Activated CD4-positive, alpha-beta T cell treated with anti-CD3 and anti-CD28 coated beads for 36 hours (primary cell): ENCODE measurements around the gene GPR50. TPM values are rescaled to one million over a fixed set of nuclear protein-coding genes. Genes with fewer than 3 reads are reported as not detected.

Source experiments
- ATAC-seq: fragments of 200-7000 bp; cut with Tn5 transposase; one replicate; pipeline ENCODE4 v1.10.0; 2021; ENCODE audit warnings: mild to moderate bottlenecking, moderate library complexity
- CTCF ChIA-PET: fragments of 350-600 bp; sonication (Branson Sonifier 250); formaldehyde crosslinking; loops from one replicate; lab custom pipeline; 2021; ENCODE audit warnings: antibody characterized with exemption; lab: Charles Lee
- POLR2A ChIA-PET: fragments of 350-600 bp; sonication (Branson Sonifier 250); formaldehyde crosslinking; loops from one replicate; lab custom pipeline; 2021; ENCODE audit warnings: antibody characterized with exemption, inconsistent platforms; lab: Charles Lee
- DNase-seq: peaks from one replicate; pipeline ENCODE4 v3.0.0-alpha.2; 2020
- H3K27ac Mint-ChIP-seq: one replicate; pipeline ENCODE4 v1.8.0; 2021; ENCODE audit warnings: mixed read lengths
- H3K27me3 Mint-ChIP-seq: one replicate; pipeline ENCODE4 v1.8.0; 2021; ENCODE audit warnings: mixed read lengths
- H3K36me3 Mint-ChIP-seq: one replicate; pipeline ENCODE4 v1.8.0; 2021; ENCODE audit warnings: low read depth, mixed read lengths
- H3K4me1 Mint-ChIP-seq: one replicate; pipeline ENCODE4 v1.8.0; 2021; ENCODE audit warnings: mixed read lengths
- H3K4me3 Mint-ChIP-seq: one replicate; pipeline ENCODE4 v1.8.0; 2021; ENCODE audit warnings: mild to moderate bottlenecking, moderate library complexity, mixed read lengths
- H3K9me3 Mint-ChIP-seq: one replicate; pipeline ENCODE4 v1.8.0; 2021; ENCODE audit warnings: low read depth, mixed read lengths
- intact Hi-C, 2 experiments: fragments of 100-400 bp; cut with DNase I in 1 of 2; cut with micrococcal nuclease in 1 of 2; formaldehyde crosslinking; loops; one replicate each; pipeline versions ENCODE4 v1.14.2 to v1.15.1; 2022 to 2024; cut with DNase I, micrococcal nuclease
- total RNA-seq, 2 experiments: library from RNA; stranded (reverse); gene quantifications; one replicate each; pipeline ENCODE4 v1.2.3, GENCODE V29; 2021

The GPR50 gene
- not detected for total RNA-seq

DNA sequence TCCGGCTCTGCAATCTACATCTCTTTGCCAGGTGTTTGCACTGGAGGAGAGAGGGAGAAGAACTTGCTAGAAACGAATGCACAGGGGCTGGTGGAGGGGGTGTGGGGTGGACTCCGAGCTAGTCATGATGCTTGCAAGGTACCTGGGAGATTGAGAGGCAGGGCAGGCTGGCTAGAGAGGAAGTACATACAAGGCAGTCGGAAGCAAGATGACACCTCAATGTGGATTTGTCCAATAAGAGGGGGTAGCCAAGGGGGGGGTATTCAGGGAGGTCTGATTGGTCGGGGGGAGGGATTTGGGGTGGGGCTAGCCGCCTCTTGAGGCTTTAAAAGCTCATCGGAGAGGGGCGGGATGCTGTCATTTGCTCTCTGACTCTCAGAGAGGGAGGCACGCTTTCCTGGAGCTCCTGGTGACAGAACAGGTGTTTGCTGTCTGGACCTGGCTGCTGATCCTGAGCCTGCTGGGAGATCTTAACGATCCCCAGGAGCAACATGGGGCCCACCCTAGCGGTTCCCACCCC, at the start of gene GPR50:
TSS of gene GPR50 (plus strand) at position 354 of the 520 bp plus-strand sequence. CDS start at position 492, 138 bp downstream.
- no peak for DNase-seq
- Mint-ChIP-seq H3K36me3 (no peaks in the 10 kb centered on the region), H3K27me3 (peaks cover 44% of the 10 kb centered on the region), H3K4me3 (no peak within 1 kb of the TSS), H3K9me3 (no peaks in the 10 kb centered on the region), H3K27ac (no peak within 1 kb of the TSS), H3K4me1 (peaks cover 9% of the 10 kb centered on the region)
- ChIA-PET CTCF (no interaction called here), POLR2A (no interaction called here)
- no peak for ATAC-seq
- intact Hi-C loops: no loop called here

DNA sequence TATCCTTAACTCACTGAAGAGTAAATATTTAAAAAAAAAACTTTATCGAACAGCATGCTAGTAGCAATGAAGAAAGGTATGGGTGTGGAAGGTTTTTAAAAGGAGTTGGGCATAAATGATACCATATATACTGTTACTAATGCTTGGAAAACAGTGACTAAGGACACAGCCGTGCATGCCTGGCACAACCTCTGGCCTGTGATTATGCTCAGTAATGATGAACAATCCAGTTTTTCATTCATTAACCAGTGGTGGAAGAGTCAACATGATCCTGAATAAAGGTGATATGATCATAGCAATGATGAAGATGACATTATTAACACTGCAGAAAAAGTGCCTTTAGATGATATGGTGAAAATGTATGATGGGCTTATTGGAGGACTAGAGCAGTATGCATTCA, 43.9 kb upstream of the GPR50 start:
- ATAC-seq: no peak
- Mint-ChIP-seq H3K36me3 (no peaks in the 10 kb centered on the region), H3K27ac (no peak overlapping the region), H3K4me3 (no peak overlapping the region), H3K9me3 (no peaks in the 10 kb centered on the region), H3K4me1 (no peaks in the 10 kb centered on the region), H3K27me3 (no peaks in the 10 kb centered on the region)
- POLR2A ChIA-PET: no interaction called here
- no peak for DNase-seq
- CTCF ChIA-PET: no interaction called here
- intact Hi-C loops: no loop called here

DNA sequence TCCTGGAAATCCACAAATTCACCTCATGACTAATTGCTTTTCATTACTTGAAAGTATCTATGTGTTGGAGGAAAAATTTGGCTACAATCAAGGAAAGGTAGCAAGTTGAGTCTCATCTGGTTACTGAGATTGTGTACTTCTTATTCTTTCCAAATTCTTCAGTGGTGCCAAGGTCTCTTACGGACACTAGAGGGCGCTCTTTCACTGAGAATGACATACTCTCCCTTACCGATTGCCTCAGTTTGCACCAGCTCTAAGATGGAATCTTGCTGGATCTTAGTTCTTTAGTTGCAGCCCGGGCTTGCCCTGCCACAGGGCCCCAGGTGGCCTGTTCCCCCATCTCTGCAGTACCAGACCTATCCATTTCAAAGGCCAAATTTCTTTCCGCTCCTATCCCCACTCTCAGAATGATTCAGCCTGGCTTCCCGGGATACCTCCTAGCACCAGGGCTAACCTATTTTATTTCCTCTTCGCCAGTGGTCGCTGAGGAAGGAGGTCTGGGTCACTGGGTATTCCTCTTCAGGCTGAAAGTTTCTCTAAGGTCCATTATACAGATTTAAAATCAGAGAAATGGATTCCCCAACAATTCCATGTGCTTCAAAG, 24.6 kb upstream of the GPR50 start:
- Mint-ChIP-seq H3K27me3 (peaks cover 12% of the 10 kb centered on the region), H3K4me1 (no peaks in the 10 kb centered on the region), H3K36me3 (no peaks in the 10 kb centered on the region), H3K4me3 (no peak overlapping the region), H3K27ac (no peak overlapping the region), H3K9me3 (no peaks in the 10 kb centered on the region)
- intact Hi-C loops: loop anchor here (1.0 to 10.0 kb wide), 6 partner anchors 209 to 1483 kb away; partner anchors contain the start of gene GABRQ (in 1 of the 2)
- ChIA-PET CTCF (interaction anchor here (0.6 to 1.7 kb wide), 8 partner anchors 15 to 556 kb away, joined by 3 to 6 read pairs (median 4); no protein-coding TSS in a partner anchor), POLR2A (no interaction called here)
- ATAC-seq (peak; percentile 53), DNase-seq (peak; percentile 38)

DNA sequence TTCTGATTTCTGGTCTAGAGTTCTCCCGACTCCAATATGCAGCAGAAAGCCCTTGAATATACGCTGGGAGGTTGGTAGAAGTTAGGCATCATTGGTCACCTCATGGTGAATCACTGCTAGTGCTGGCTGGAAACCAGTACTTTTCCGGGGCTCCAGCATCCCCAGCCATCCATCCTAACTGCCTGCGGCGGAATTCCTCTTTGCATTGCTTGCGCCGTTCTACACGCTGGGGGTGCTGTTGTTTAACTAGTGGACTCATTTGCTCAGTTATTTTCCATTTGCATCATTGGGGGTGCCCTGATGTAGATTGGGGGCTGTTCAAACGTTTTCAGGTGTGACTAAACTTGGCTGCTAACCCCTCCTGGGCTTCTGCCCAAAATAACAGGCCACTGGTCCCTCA, 23.3 kb upstream of the GPR50 start:
- no peaks in the 10 kb centered on the region for H3K9me3 Mint-ChIP-seq
- H3K36me3 Mint-ChIP-seq: no peaks in the 10 kb centered on the region
- H3K27ac Mint-ChIP-seq: no peak overlapping the region
- POLR2A ChIA-PET: no interaction called here
- DNase-seq (no peak), ATAC-seq (no peak)
- CTCF ChIA-PET: no interaction called here
- H3K4me3 Mint-ChIP-seq: no peak overlapping the region
- intact Hi-C loops: loop anchor here (5.0 to 10.0 kb wide), 3 partner anchors 209 to 1482 kb away; partner anchors contain the start of gene GABRQ (in 1 of the 2)
- H3K4me1 Mint-ChIP-seq: no peaks in the 10 kb centered on the region
- H3K27me3 Mint-ChIP-seq: peaks cover 11% of the 10 kb centered on the region

DNA sequence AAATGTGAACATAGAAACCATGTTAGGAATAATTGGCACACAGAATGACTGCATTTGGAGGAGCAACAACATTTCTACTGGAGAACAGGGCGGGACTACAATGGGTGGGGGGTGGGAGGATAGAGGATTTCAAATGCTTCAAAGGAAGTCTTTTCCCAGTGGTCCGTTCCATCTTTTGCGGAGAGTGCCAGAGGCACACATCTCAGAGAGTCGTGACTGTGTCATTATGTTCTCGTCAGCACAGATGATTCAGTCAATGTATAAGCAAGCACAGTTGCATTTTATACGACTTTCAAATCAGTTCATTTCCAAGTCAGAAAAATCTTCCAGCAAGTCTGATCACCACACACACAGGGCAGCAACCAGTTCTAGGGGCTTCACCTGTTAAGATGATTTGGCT, 22.7 kb upstream of the GPR50 start:
- intact Hi-C loops: loop anchor here (5.0 to 10.0 kb wide), 3 partner anchors 209 to 1481 kb away; partner anchors contain the start of gene GABRQ (in 1 of the 2)
- no peak for ATAC-seq
- H3K4me1 Mint-ChIP-seq: no peaks in the 10 kb centered on the region
- CTCF ChIA-PET: no interaction called here
- no peak overlapping the region for H3K4me3 Mint-ChIP-seq
- no peaks in the 10 kb centered on the region for H3K9me3 Mint-ChIP-seq
- POLR2A ChIA-PET: no interaction called here
- peaks cover 11% of the 10 kb centered on the region for H3K27me3 Mint-ChIP-seq
- no peaks in the 10 kb centered on the region for H3K36me3 Mint-ChIP-seq
- H3K27ac Mint-ChIP-seq: no peak overlapping the region
- no peak for DNase-seq

DNA sequence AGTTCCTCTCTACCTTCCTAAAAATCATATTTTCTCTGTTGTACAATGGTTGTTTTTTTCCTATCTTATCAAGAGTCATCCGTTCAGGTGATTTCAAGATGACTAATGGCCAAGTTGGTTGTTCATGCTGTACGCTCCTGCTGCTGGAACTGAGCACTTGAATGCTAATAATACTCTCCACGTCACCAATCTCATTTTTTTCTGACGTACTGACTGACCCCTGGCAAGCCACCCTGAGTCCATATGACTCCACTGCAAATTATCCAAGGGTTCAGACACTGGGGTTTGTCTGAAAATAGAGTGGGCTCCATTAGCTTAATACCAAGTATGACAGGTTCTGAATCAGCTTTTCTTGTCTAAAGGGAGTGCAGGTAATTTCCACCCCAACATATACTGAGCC, 21.1 kb upstream of the GPR50 start:
- ChIA-PET CTCF (interaction anchor here (0.9 kb wide), 1 partner anchor 283 kb away, joined by 3 read pairs; no protein-coding TSS in a partner anchor), POLR2A (no interaction called here)
- no peak overlapping the region for H3K4me3 Mint-ChIP-seq
- no peak overlapping the region for H3K27ac Mint-ChIP-seq
- DNase-seq (no peak), ATAC-seq (no peak)
- no peaks in the 10 kb centered on the region for H3K4me1 Mint-ChIP-seq
- intact Hi-C loops: loop anchor here in 1 of 2 experiments (10.0 kb wide), 1 partner anchor 1480 kb away; the partner anchor contains the start of gene GABRQ
- peaks cover 3% of the 10 kb centered on the region for H3K27me3 Mint-ChIP-seq
- H3K36me3 Mint-ChIP-seq: no peaks in the 10 kb centered on the region
- no peaks in the 10 kb centered on the region for H3K9me3 Mint-ChIP-seq

DNA sequence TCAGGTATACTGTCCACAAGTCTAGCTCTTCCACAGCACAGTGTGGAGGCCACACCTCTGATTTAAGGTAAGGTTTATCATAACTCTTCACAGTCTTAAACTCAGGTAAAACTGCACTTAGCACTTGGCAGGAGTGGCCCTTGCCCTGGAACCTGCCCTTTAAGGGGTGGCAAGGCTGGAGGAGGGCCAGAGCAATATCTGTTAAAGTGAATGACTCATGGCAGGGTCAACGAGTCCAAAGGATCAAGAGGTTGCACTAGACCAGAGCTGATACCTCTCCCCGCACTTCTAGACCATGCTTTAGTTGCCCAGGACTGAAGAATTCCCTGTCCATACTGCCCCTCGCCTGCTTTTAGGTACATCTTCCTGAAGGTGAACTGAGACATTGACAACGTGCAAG, 14.7 kb upstream of the GPR50 start:
- Mint-ChIP-seq H3K9me3 (no peaks in the 10 kb centered on the region), H3K27ac (no peak overlapping the region), H3K4me1 (no peaks in the 10 kb centered on the region), H3K36me3 (no peaks in the 10 kb centered on the region), H3K27me3 (peaks cover 10% of the 10 kb centered on the region), H3K4me3 (no peak overlapping the region)
- CTCF ChIA-PET: interaction anchor here (0.7 kb wide), 1 partner anchor 330 kb away, joined by 3 read pairs; no protein-coding TSS in a partner anchor
- POLR2A ChIA-PET: no interaction called here
- intact Hi-C loops: no loop called here
- ATAC-seq: no peak
- DNase-seq: no peak

DNA sequence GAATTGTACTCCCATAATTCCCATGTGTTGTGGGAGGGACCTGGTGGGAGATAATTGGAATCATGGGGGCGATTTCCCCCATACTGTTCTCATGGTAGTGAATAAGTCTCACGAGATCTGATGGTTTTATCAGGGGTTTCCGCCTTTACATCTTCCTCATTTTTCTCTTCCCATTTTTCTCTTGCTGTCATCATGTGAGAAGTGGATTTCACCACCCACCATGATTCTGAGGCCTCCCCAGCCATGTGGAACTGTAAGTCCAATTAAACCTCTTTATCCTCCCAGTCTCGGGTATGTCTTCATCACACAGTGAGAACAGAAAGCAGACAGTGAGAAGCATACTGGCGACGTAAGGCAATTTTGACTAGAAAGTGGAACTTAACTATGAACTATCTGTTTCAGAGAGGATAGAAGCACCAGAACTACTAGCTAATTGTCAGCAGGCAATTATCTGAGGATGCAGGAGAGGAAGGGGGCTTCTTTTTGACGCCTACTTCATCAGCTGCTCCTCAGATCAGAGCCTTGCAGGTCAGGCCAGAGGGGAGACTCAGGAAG, 8.5 kb upstream of the GPR50 start:
- DNase-seq (no peak), ATAC-seq (no peak)
- intact Hi-C loops: no loop called here
- H3K36me3 Mint-ChIP-seq: no peaks in the 10 kb centered on the region
- CTCF ChIA-PET: no interaction called here
- peaks cover 9% of the 10 kb centered on the region for H3K27me3 Mint-ChIP-seq
- no peak overlapping the region for H3K27ac Mint-ChIP-seq
- POLR2A ChIA-PET: no interaction called here
- H3K9me3 Mint-ChIP-seq: no peaks in the 10 kb centered on the region
- no peaks in the 10 kb centered on the region for H3K4me1 Mint-ChIP-seq
- H3K4me3 Mint-ChIP-seq: no peak overlapping the region

DNA sequence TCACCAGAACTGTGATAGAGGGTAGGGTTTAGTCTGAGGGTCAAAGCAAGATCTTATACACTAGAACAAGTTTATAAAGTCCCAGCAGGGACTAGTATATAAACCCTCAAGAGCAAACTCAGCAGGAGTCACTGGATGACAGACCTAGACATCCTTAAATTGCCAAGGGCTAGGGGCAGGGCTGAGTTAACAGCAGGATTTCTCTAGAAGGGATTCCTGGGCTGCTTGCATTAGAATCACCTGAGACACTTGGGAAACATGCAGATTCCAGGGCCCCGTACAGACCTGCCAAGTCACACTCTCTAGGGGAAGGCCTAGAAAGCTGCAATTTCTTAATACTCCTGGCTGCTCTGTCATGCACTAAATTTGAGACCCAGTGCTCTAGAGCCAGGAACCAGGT, 6.6 kb upstream of the GPR50 start:
- H3K4me3 Mint-ChIP-seq: no peak overlapping the region

DNA sequence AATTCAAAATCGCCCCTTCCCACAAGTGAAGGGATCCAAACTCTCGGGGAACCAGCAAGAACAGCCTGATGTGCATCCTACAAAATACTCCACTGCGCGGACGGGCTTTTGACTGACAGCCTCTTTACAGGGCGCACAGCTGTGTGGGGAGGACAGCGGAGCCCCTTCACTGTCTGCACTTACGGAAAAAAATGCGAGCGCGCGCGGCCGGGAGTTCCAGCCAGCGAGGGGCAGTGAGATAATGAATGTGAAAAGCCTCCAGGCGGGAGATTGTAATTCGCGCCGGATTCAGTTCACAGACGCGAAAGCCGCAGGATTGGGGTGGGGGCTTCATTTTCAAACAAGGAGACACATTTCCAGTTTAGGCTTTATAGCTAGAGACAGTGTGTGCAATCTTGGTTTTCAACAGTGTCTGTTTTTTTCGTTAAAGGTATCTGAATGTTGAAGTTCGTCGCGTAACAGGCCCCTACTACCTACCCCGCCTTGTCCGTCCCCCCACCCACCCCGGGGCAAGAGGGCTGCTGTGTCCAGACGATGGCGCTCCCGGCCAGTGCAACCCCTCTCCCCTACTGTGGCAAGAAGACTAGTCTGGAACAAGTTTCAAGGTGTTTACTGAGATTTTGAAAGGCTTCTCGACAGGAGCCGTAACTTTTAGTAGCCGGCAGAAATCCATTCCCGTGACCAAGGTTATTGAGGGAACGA, 1.7 kb upstream of the GPR50 start:
- intact Hi-C loops: no loop called here
- Mint-ChIP-seq H3K4me1 (peaks cover 9% of the 10 kb centered on the region), H3K27ac (no peak overlapping the region), H3K9me3 (no peaks in the 10 kb centered on the region), H3K4me3 (no peak overlapping the region), H3K27me3 (peaks cover 31% of the 10 kb centered on the region), H3K36me3 (no peaks in the 10 kb centered on the region)
- POLR2A ChIA-PET: no interaction called here
- ATAC-seq (no peak), DNase-seq (peak; percentile 8)
- CTCF ChIA-PET: no interaction called here

More for the DNA sequence above, 6.6 kb upstream of the GPR50 start:
- ATAC-seq (no peak), DNase-seq (no peak)
- H3K36me3 Mint-ChIP-seq: no peaks in the 10 kb centered on the region
- POLR2A ChIA-PET: no interaction called here
- no peak overlapping the region for H3K27ac Mint-ChIP-seq
- intact Hi-C loops: no loop called here
- peaks cover 11% of the 10 kb centered on the region for H3K27me3 Mint-ChIP-seq
- CTCF ChIA-PET: no interaction called here
- no peaks in the 10 kb centered on the region for H3K4me1 Mint-ChIP-seq
- no peaks in the 10 kb centered on the region for H3K9me3 Mint-ChIP-seq

DNA sequence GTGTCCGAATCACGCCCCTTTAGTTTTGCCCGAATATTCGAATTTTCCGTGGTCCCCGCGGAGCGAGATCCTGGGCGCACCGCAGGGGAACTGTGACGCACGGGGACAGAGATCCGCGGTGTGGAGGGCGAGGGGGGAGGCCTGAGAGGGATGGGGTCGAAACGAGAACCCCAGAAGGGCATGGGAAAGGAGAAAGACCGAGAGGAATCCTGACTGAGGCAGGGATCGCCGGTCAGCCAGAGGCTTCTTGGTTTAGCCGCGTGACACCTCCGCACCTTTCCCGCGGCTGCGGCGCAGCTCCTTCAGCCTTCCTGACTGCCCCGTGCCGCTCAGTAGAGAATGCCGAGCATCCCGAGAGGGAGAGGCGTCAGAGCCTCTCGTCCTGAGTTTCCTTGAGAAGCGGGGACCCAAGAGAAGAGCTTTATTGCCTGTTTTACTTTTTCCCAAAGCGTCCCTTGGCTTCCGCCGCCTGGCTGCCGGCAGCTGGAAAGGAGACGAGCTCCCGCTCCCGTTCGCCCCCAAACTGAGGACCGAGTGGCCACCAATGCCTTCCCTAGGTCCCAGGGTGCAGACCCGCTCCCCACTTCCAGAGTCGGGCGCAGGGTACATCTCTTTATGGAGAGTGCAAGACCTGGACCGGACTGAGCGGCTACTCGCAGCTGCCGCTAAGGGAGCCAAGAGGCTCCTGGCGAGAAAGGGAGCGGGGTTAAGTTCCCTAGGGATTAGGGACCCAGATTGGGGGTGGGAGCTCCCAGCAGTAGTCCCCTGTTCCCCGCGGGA, 911 bp upstream of the GPR50 start:
- no peak overlapping the region for H3K4me3 Mint-ChIP-seq
- DNase-seq (no peak), ATAC-seq (no peak)
- CTCF ChIA-PET: no interaction called here
- no peaks in the 10 kb centered on the region for H3K9me3 Mint-ChIP-seq
- peaks cover 37% of the 10 kb centered on the region for H3K27me3 Mint-ChIP-seq
- H3K4me1 Mint-ChIP-seq: peaks cover 9% of the 10 kb centered on the region
- intact Hi-C loops: no loop called here
- POLR2A ChIA-PET: no interaction called here
- H3K27ac Mint-ChIP-seq: no peak overlapping the region
- no peaks in the 10 kb centered on the region for H3K36me3 Mint-ChIP-seq
